Heart right ventricle (tissue), 16 donors: Measurements from ENCODE around the gene DSN1. TPM values are rescaled to one million over a fixed set of nuclear protein-coding genes. Genes with fewer than 3 reads are reported as not detected.

Source experiments
- ATAC-seq, 8 donors: fragments of 200-7000 bp; cut with Tn5 transposase; one replicate each; pipeline ENCODE4 v1.9.1; 2020; ENCODE audit warnings: mild to moderate bottlenecking in 8 of 8, moderate library complexity in 8 of 8, moderate number of reproducible peaks in 1 of 8
- DNase-seq, 2 donors: peaks; one replicate each; pipeline ENCODE4 v3.0.0-alpha.2; 2020
- H3K27ac ChIP-seq, 10 donors: fragments of 200-600 bp; sonication (generic) in 2 of 10; one replicate each; pipeline versions ENCODE4 v1.5.0 to v1.8.0; 2020 to 2022; ENCODE audit warnings: mild to moderate bottlenecking in 3 of 10
- H3K27me3 ChIP-seq, 7 donors: fragments of 200-600 bp; one replicate each; pipeline ENCODE4 v1.8.0; 2021 to 2022; ENCODE audit warnings: mild to moderate bottlenecking in 2 of 7
- H3K36me3 ChIP-seq, 9 donors: fragments of 200-600 bp; sonication (generic) in 1 of 9; one replicate each; pipeline versions ENCODE4 v1.5.0 to v1.8.0; 2020 to 2022; ENCODE audit warnings: mild to moderate bottlenecking in 2 of 9
- H3K4me1 ChIP-seq, 9 donors: fragments of 200-600 bp; sonication (generic) in 1 of 9; one replicate each; pipeline versions ENCODE4 v1.5.0 to v1.8.0; 2020 to 2022; ENCODE audit warnings: mild to moderate bottlenecking in 4 of 9
- H3K4me3 ChIP-seq, 10 donors: fragments of 200-600 bp; sonication (generic) in 2 of 10; one replicate each; pipeline versions ENCODE4 v1.5.0 to v1.8.0; 2020 to 2022; ENCODE audit warnings: mild to moderate bottlenecking in 7 of 10, moderate library complexity in 2 of 10
- H3K9me3 ChIP-seq, 11 donors: fragments of 200-600 bp in 10 of 11; sonication (generic) in 2 of 11; one replicate each; pipeline versions ENCODE4 v1.5.0 to v1.8.0; 2013 to 2022; ENCODE audit warnings: mild to moderate bottlenecking in 2 of 11, control low read depth in 1 of 11, moderate library complexity in 1 of 11
- CTCF ChIP-seq, 9 donors: fragments of 200-600 bp; sonication (generic) in 2 of 9; IDR thresholded peaks; one replicate each; pipeline versions ENCODE4 v1.5.0 to v1.8.0; 2021 to 2022; ENCODE audit warnings: antibody characterized with exemption in 9 of 9, mild to moderate bottlenecking in 5 of 9, moderate library complexity in 1 of 9
- WGBS, 2 donors: extraction: QIAGEN DNeasy Blood & Tissue Kit; methylation state at CpG; one replicate each; pipeline ENCODE4 v1.1.7; 2013; ENCODE audit warnings: inconsistent platforms in 1 of 2; 5-methylcytosine and 5-hydroxymethylcytosine counted together
- intact Hi-C, 10 donors: fragments of 100-400 bp; cut with DNase I; formaldehyde crosslinking; loops; one replicate each; pipeline versions ENCODE4 v1.11.1 to v1.14.2; 2022
- polyA plus RNA-seq, 2 donors: library from polyadenylated mRNA; stranded (reverse); fragments of 200-250 nt; gene quantifications; one replicate each; pipeline ENCODE4 v1.2.3, GENCODE V29; 2013
- total RNA-seq, 10 donors: library from RNA; stranded (reverse); fragmentation: NEBNext Ultra II Directional in 3 of 10; extraction: Animal tissue kit (Norgen Biotek cat#: 25700) in 3 of 10; gene quantifications; one replicate each; pipeline versions ENCODE4 v1.2.1 to v1.2.4, GENCODE V29; 2021 to 2023
- donor health status: Arrhythmogenic right ventricular cardiomyopathy.
- donor health status: ischemic (EF 13 %, LVEDD 7.1; RV severe dilation, severe dysfunction).
- donor health status: healthy with polysubstance abuse.
- donor health status: DM: no; HTN: yes; CAD: no.
- donor health status: DM: no; HTN: no; CAD: no.
- donor health status: ischemic (EF 25% LVEDD 6.9; RV normal size, moderate dysfunction).
- donor health status: ischemic (EF 25% LVEDD 5.7; RV mildly dilated, moderate dysfunction).
- donor health status: healthy.
- donor health status: DM: yes; HTN: yes; CAD: no.
- donor health status: Ischemic cardiomyopathy.
- donor health status: ischemic (EF 35%, LVEDD 5.7; RV mildly dilated, moderate dysfunction).
- donor health status: nonischemic (EF 11% LVEDD 7.7; RV severe dilation, severe dysfunction).
- donor health status: DM: yes; HTN: yes; CAD: no.
- donor health status: PGD.
- donor health status: ischemic (EF 29% LVEDD 5.4; RV normal size, mild dysfunction).
- donor health status: nonischemic (EF 23%, LVEDD 6.1; RV moderate dilation, normal function).

DSN1 gene
- total and polyA plus RNA-seq, 12 donors, result 3.2 to 6.0 (median 4.9) TPM

- peak in 1 of 8 donors; percentile 32 for ATAC-seq
Measured at GRCh38 chr20:36744243-36744642, 29.3 kb downstream of the DSN1 start.

GRCh38 chr20:36742558-36742957, 31.0 kb downstream of the DSN1 start:
- ATAC-seq (no peak), DNase-seq (no peak)
- TF ChIP-seq CTCF (IDR thresholded peaks at IDR 0.05), result no peak
- intact Hi-C loops, result loop anchor here in 1 of 10 donors (10.0 kb wide), 1 partner anchor 278 kb away; no protein-coding TSS in a partner anchor
- H3K27me3 ChIP-seq, result no peaks in the 10 kb centered on the region
- H3K36me3 ChIP-seq, result no peaks in the 10 kb centered on the region
- WGBS, 2 donors, result 92 to 99% methylated on average over 2 of the region's 2 CpGs
- no peaks in the 10 kb centered on the region for H3K9me3 ChIP-seq
- peak overlapping the region in 6 of 10 donors; percentile 23 to 49 (median 45) for H3K27ac ChIP-seq
- peaks cover 5 to 54% (median 22%) of the 10 kb centered on the region in 9 donors for H3K4me1 ChIP-seq
- H3K4me3 ChIP-seq, result no peak overlapping the region

More at GRCh38 chr20:36744243-36744642, 29.3 kb downstream of the DSN1 start:
- DNase-seq, result no peak
- intact Hi-C loops, result loop anchor here in 1 of 10 donors (10.0 kb wide), 1 partner anchor 279 kb away; no protein-coding TSS in a partner anchor
- Histone ChIP-seq H3K9me3 (no peaks in the 10 kb centered on the region), H3K27ac (peak overlapping the region; percentile 22 to 94 (median 86)), H3K4me1 (peaks cover 5 to 56% (median 22%) of the 10 kb centered on the region in 9 donors), H3K36me3 (no peaks in the 10 kb centered on the region), H3K27me3 (no peaks in the 10 kb centered on the region), H3K4me3 (peak overlapping the region in 6 of 10 donors; percentile 2 to 93 (median 79))
- no peak for TF ChIP-seq CTCF (IDR thresholded peaks at IDR 0.05)
- WGBS, 2 donors, result 55 to 63% methylated on average over 4 of the region's 4 CpGs

GRCh38 chr20:36741072-36741471, 32.5 kb downstream of the DSN1 start:
- intact Hi-C loops, result loop anchor here in 1 of 10 donors (10.0 kb wide), 1 partner anchor 276 kb away; no protein-coding TSS in a partner anchor
- no peak for ATAC-seq
- Histone ChIP-seq H3K4me1 (peaks cover 2 to 59% (median 22%) of the 10 kb centered on the region in 9 donors), H3K9me3 (no peaks in the 10 kb centered on the region), H3K36me3 (no peaks in the 10 kb centered on the region), H3K27ac (peak overlapping the region in 2 of 10 donors; percentile 41 to 46), H3K4me3 (no peak overlapping the region), H3K27me3 (no peaks in the 10 kb centered on the region)
- 67 to 68% methylated on average over 4 of the region's 4 CpGs for WGBS, 2 donors
- TF ChIP-seq CTCF (IDR thresholded peaks at IDR 0.05), result no peak
- DNase-seq, result no peak

GRCh38 chr20:36737183-36737499, 36.4 kb downstream of the DSN1 start:
- H3K9me3 ChIP-seq, result no peaks in the 10 kb centered on the region
- 75 to 78% methylated on average over 6 of the region's 6 CpGs for WGBS, 2 donors
- no peak for TF ChIP-seq CTCF (IDR thresholded peaks at IDR 0.05)
- no peaks in the 10 kb centered on the region for H3K36me3 ChIP-seq
- no peak overlapping the region for H3K4me3 ChIP-seq
- peaks cover 0 to 55% (median 21%) of the 10 kb centered on the region in 9 donors for H3K4me1 ChIP-seq
- ATAC-seq (no peak), DNase-seq (no peak)
- H3K27me3 ChIP-seq, result no peaks in the 10 kb centered on the region
- peak overlapping the region in 1 of 10 donors; percentile 5 for H3K27ac ChIP-seq
- intact Hi-C loops, result no loop called here
